Measurements from ENCODE around the gene CISD3. TPM values are rescaled to one million over a fixed set of nuclear protein-coding genes. Genes with fewer than 3 reads are reported as not detected.

The CISD3 gene
- total and polyA plus RNA-seq, 8 donors: 27.5 to 44.3 (median 30.9) TPM

DNA sequence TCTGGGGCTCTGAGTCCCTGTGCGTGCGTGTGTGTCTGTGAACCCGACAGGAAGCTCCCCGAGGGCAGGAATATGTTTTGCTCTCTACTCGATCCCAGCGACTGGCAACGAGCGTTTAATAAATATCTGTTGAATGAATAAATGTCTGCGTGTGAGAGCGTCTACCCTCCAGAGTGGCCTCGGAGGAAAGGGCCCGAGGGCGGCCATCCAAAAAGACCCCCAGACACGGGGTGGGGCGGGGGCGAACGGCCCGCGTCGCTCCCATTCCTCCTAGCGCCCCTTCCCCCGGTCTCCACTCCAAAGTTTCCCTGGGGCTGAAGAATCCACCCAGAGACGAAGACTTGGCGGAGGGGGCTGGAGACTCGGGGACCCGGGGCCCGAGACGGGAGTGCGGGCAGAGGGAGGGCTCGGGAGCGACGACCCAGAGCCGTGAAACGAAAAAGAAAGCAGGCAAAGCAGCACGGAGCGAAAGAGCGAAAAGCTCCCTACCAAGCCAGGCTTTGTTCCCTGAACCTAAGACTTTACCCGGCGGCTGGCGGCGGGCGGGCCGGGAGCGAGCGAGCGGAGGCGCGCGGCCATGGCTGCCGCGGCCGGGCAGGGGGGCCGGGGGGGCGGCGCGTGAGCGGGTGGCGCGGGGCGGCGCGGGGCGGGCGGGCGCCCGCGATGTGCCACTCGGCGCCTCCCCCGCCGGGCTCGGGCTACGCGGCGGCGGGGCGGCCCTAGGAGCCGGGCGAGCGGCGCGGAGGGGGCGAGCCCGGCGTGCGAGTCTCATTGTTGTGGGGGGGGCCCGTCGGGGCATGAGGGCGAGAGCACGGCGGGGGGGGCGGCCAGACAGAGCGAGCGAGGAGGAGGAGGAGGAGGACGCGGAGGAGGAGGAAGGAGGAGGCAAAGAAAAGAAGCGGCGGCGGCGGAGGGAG, 25.3 kb upstream of the CISD3 start, which contains the start of gene MLLT6:
TSS of gene MLLT6 (plus strand) at position 668 of the 917 bp plus-strand sequence. CDS start 360 bp downstream, outside the sequence.
- intact Hi-C loops (cut with DNase I): no loop called here
- H3K36me3 ChIP-seq: no peaks in the 10 kb centered on the region
- ATAC-seq: peak; percentile 35 to 57 (median 43)
- H3K27me3 ChIP-seq: no peaks in the 10 kb centered on the region
- peak within 1 kb of the TSS; percentile 58 to 76 (median 74) for H3K4me3 ChIP-seq
- no peaks in the 10 kb centered on the region for H3K9me3 ChIP-seq
- no peak for TF ChIP-seq CTCF (IDR thresholded peaks at IDR 0.05)
- no peak for FAIRE-seq
- H3K27ac ChIP-seq: peak within 1 kb of the TSS; percentile 90 to 98 (median 94)
- 0 to 1% methylated on average over 48 to 93 of the region's 100 CpGs for WGBS, 2 donors
- peak; percentile 79 to 88 (median 83) for DNase-seq
- H3K4me1 ChIP-seq: peaks cover 5 to 21% (median 9%) of the 10 kb centered on the region in 3 donors

DNA sequence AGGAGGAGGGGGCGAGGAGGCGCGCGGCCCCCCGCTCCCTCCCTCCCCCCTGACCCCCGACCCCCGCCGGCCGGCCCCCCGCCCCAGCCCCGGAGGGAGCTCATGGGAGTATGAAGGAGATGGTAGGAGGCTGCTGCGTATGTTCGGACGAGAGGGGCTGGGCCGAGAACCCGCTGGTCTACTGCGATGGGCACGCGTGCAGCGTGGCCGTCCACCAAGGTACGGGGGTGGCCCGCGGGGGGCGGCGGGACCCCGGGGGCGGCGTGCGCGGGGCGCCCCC, 24.7 kb upstream of the CISD3 start:
- Histone ChIP-seq H3K9me3 (no peaks in the 10 kb centered on the region), H3K4me1 (peaks cover 5 to 15% (median 10%) of the 10 kb centered on the region in 3 donors), H3K36me3 (no peaks in the 10 kb centered on the region), H3K4me3 (peak overlapping the region; percentile 58 to 76 (median 74)), H3K27ac (peak overlapping the region; percentile 22 to 90 (median 72)), H3K27me3 (no peaks in the 10 kb centered on the region)
- DNase-seq (peak in 1 of 6 donors; percentile 53), FAIRE-seq (no peak), ATAC-seq (no peak)
- WGBS, 2 donors: 0 to 2% methylated on average over 2 to 17 of the region's 32 CpGs
- TF ChIP-seq CTCF (IDR thresholded peaks at IDR 0.05): no peak
- intact Hi-C loops (cut with DNase I): no loop called here

DNA sequence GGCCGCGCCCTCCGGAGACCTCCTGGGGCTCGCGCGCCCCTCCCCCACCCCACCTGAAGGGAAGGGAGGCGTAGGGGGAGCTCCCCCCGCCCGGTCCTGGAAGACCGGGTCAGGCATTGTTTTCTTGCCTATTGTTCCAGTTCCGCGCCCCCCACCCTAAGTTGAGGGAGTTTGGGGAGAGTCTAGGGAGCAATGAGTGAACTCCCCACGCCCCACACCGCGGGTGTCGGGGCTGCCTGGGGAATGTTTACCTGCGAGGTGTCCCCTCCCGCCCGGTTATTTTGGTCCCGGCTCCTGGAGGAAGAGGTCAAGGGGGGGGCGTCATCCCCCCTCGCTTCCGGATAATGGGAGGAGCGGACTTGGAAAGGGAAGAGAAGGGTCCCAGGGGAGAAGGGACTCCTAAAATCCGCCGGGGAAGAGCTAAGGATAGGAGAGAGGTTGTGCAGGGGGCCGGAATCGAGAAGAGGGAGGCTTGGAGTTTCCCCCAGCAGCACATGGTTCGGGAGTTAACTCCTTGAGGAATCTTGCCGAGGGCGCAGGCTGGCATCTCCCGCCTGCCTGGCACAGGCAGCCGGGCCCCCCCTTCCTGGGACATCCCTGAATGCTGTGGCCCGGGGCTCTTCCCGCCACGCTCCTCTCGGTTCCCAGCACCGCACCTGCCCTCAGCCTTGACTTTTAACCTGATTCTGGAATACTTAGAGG, 24.2 kb upstream of the CISD3 start:
- WGBS, 2 donors: 1% methylated on average over 30 to 32 of the region's 38 CpGs
- peak in 5 of 6 donors; percentile 60 to 79 (median 69) for DNase-seq
- ATAC-seq: no peak

DNA sequence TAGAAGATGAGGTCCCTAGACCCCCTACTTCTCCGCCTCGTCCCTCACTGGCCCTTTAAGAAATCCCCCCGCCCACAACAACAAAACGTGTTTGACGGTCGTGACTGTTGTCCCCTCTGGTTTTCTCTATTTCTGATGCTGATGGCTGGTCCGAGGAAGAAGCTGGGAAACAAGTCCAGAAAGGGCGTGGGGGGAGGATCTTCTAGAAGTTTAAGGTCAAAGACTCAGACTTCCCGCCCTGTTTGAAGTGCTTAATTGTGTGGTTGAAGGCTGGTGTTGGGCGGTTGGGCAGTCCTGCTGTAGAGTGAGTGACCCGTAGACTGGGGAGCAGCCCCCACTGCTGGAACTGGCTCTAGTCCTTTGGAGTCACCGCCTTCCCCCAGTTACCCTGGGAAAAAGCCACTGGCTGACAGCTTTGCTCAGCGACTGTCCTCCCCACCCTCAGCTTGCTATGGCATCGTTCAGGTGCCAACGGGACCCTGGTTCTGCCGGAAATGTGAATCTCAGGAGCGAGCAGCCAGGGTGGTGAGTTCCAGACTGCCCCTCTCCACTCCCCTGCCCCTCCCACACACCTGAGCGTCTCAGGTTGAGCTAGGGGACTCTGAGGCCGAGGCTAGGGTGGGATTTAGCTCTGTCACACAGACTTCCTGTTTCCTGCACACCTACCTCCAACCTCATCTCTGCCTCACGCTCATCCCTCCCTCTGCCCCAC, 23.5 kb upstream of the CISD3 start:
- H3K9me3 ChIP-seq: no peaks in the 10 kb centered on the region
- no peak for TF ChIP-seq CTCF (IDR thresholded peaks at IDR 0.05)
- DNase-seq: peak in 1 of 6 donors; percentile 42
- H3K27ac ChIP-seq: peak overlapping the region; percentile 42 to 90 (median 72)
- intact Hi-C loops (cut with DNase I): no loop called here
- H3K4me3 ChIP-seq: peak overlapping the region; percentile 58 to 76 (median 74)
- 6 to 8% methylated on average over 20 of the region's 20 CpGs for WGBS, 2 donors
- peaks cover 0 to 3% (median 0%) of the 10 kb centered on the region in 3 donors for H3K36me3 ChIP-seq
- peaks cover 0 to 6% (median 6%) of the 10 kb centered on the region in 3 donors for H3K4me1 ChIP-seq
- no peak for FAIRE-seq
- no peak for ATAC-seq
- H3K27me3 ChIP-seq: no peaks in the 10 kb centered on the region

More for the DNA sequence above, 24.2 kb upstream of the CISD3 start:
- H3K4me1 ChIP-seq: peaks cover 3 to 13% (median 13%) of the 10 kb centered on the region in 3 donors
- H3K27me3 ChIP-seq: no peaks in the 10 kb centered on the region
- no peak for FAIRE-seq
- H3K9me3 ChIP-seq: no peaks in the 10 kb centered on the region
- peak overlapping the region; percentile 42 to 90 (median 72) for H3K27ac ChIP-seq
- no peaks in the 10 kb centered on the region for H3K36me3 ChIP-seq
- H3K4me3 ChIP-seq: peak overlapping the region; percentile 58 to 76 (median 74)
- intact Hi-C loops (cut with DNase I): no loop called here
- TF ChIP-seq CTCF (IDR thresholded peaks at IDR 0.05): no peak

Data from pancreas (tissue), 10 donors.